ENCODE measurements around the gene PTK7. TPM values are rescaled to one million over a fixed set of nuclear protein-coding genes. Genes with fewer than 3 reads are reported as not detected.

PTK7 gene
- total RNA-seq, 1 experiment from 2014 or later, result 48.1 TPM

DNA sequence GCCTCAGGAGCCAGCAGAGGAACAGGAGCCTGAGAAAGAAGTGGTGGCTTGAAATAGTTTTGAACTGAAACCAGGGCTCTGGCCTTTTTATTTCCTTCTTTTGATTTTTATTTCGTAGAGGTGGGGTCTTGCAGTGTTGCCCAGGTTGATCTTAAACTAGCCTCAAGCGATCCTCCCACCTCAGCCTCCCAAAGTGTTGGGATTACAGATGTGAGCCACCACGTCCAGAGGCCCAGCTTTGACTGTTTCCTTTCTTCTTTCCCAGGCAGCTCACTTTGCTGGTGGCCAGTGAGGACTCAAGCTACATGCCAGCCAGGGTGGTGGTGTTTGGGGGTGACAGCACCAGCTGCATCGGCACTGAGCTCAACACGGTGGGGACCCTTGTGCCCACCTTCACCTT, 126.3 kb downstream of the PTK7 start:
- H3K4me3 ChIP-seq (ENCODE audit: low read length), result no peak overlapping the region
- DNase-seq (no peak), ATAC-seq (no peak)
- H3F3A ChIP-seq (ENCODE audit: low read length, unreplicated experiment), result no peaks in the 10 kb centered on the region
- H3K27ac ChIP-seq (ENCODE audit: low read length), result no peak overlapping the region
- H3K9ac ChIP-seq (ENCODE audit: low read length), result no peak overlapping the region
- H2AFZ ChIP-seq (ENCODE audit: low read length), result no peak overlapping the region
- H3K36me3 ChIP-seq (ENCODE audit: low read depth, low read length), result peaks cover 3% of the 10 kb centered on the region
- ChIA-PET POLR2A (ENCODE audit: unreplicated experiment) (no interaction called here), CTCF (no interaction called here)
- no peak overlapping the region for H3K4me2 ChIP-seq (ENCODE audit: low read length)
- no TSS peak for BruUV-seq (replicated peaks)
- no peaks in the 10 kb centered on the region for H4K20me1 ChIP-seq (ENCODE audit: low read length)
- intact Hi-C loops (cut with micrococcal nuclease), result no loop called here
- no peaks in the 10 kb centered on the region for H3K27me3 ChIP-seq (ENCODE audit: low read length)
- H3K9me2 ChIP-seq (replicated peaks; ENCODE audit: low read length), result no peaks in the 10 kb centered on the region
- H3K4me1 ChIP-seq (ENCODE audit: insufficient read depth, low read length), result no peaks in the 10 kb centered on the region
- TF ChIP-seq, protein P1, sequence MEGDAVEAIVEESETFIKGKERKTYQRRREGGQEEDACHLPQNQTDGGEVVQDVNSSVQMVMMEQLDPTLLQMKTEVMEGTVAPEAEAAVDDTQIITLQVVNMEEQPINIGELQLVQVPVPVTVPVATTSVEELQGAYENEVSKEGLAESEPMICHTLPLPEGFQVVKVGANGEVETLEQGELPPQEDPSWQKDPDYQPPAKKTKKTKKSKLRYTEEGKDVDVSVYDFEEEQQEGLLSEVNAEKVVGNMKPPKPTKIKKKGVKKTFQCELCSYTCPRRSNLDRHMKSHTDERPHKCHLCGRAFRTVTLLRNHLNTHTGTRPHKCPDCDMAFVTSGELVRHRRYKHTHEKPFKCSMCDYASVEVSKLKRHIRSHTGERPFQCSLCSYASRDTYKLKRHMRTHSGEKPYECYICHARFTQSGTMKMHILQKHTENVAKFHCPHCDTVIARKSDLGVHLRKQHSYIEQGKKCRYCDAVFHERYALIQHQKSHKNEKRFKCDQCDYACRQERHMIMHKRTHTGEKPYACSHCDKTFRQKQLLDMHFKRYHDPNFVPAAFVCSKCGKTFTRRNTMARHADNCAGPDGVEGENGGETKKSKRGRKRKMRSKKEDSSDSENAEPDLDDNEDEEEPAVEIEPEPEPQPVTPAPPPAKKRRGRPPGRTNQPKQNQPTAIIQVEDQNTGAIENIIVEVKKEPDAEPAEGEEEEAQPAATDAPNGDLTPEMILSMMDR (conservative IDR thresholded peaks at IDR 0.05; ENCODE audit: low read depth, low read length), result no peak
- no peak for TF ChIP-seq EZH2 (IDR thresholded peaks at IDR 0.05; ENCODE audit: low read length, unreplicated experiment)
- no peak for TF ChIP-seq EZH2phosphoT487 (IDR thresholded peaks at IDR 0.05; ENCODE audit: borderline replicate concordance, low read length)
- H3K9me3 ChIP-seq (ENCODE audit: low read length), result no peaks in the 10 kb centered on the region
- no peaks in the 10 kb centered on the region for H3K79me2 ChIP-seq (ENCODE audit: low read length)

DNA sequence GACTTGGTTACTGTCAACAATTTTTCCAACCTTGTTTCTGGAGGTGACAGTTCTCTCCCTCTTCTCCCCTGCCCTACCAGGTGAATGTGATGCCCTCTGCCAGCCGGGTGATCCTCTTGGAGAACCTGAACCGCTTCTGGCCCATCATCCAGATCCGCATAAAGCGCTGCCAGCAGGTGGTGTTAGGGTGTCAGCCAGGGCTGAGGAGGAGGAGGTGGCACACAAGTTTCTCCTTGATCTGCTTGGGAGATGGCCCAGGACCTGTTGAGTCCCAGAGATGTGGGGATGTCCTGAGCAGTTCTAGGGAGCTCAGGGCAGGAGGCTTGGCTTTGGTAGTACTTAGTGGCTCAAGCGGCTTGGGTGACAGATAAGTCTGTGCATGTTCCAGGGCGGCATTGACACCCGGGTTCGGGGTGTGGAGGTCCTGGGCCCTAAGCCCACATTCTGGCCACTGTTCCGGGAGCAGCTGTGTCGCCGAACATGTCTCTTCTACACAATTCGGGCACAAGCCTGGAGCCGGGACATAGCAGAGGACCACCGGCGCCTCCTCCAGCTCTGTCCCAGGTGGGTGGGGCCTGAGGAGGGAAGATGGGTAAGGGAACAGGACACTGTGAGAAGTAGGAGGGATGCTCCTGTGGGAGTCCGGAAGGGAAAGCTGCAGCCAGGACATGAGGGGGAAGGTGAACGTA, 127.1 kb downstream of the PTK7 start:
- no peak overlapping the region for H3K4me3 ChIP-seq (ENCODE audit: low read length)
- no peak overlapping the region for H3K9ac ChIP-seq (ENCODE audit: low read length)
- H3K79me2 ChIP-seq (ENCODE audit: low read length), result no peaks in the 10 kb centered on the region
- ATAC-seq (no peak; the same call in 1 of the 2 replicates), DNase-seq (no peak)
- H3K4me1 ChIP-seq (ENCODE audit: insufficient read depth, low read length), result no peaks in the 10 kb centered on the region
- ChIA-PET CTCF (no interaction called here), POLR2A (ENCODE audit: unreplicated experiment) (no interaction called here)
- no peaks in the 10 kb centered on the region for H3K9me3 ChIP-seq (ENCODE audit: low read length)
- no peak overlapping the region for H3K4me2 ChIP-seq (ENCODE audit: low read length)
- H3K9me2 ChIP-seq (replicated peaks; ENCODE audit: low read length), result no peaks in the 10 kb centered on the region
- H4K20me1 ChIP-seq (ENCODE audit: low read length), result no peaks in the 10 kb centered on the region
- H3K36me3 ChIP-seq (ENCODE audit: low read depth, low read length), result peaks cover 3% of the 10 kb centered on the region; the same call in 1 of the 2 replicates
- no peak overlapping the region for H2AFZ ChIP-seq (ENCODE audit: low read length)
- H3F3A ChIP-seq (ENCODE audit: low read length, unreplicated experiment), result no peaks in the 10 kb centered on the region
- TF ChIP-seq EZH2phosphoT487 (IDR thresholded peaks at IDR 0.05; ENCODE audit: borderline replicate concordance, low read length) (no peak), EZH2 (IDR thresholded peaks at IDR 0.05; ENCODE audit: low read length, unreplicated experiment) (no peak)
- TF ChIP-seq, protein P1 (conservative IDR thresholded peaks at IDR 0.05; ENCODE audit: low read depth, low read length), result no peak
- no peaks in the 10 kb centered on the region for H3K27me3 ChIP-seq (ENCODE audit: low read length)
- intact Hi-C loops (cut with micrococcal nuclease), result no loop called here
- no peak overlapping the region for H3K27ac ChIP-seq (ENCODE audit: low read length)
- BruUV-seq (replicated peaks), result no TSS peak

DNA sequence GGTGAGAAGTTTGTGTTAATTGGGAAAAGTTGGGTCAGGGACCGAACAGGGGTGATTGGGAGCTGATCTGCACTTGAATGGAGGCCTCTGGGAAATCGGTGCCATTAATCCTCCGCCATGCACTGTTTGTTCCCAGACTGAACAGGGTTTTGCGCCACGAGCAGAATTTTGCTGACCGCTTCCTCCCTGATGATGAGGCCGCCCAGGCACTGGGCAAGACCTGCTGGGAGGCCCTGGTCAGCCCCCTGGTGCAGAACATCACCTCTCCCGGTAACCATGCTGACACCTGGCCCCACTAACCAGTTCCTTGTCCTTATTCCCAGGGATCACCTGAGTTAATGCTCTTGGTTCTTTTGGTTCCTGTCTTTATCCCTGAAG, 127.6 kb downstream of the PTK7 start:
- ATAC-seq (no peak), DNase-seq (no peak)
- Histone ChIP-seq H3K79me2 (ENCODE audit: low read length) (no peaks in the 10 kb centered on the region), H3K27ac (ENCODE audit: low read length) (no peak overlapping the region), H3K4me1 (ENCODE audit: insufficient read depth, low read length) (no peaks in the 10 kb centered on the region), H4K20me1 (ENCODE audit: low read length) (no peaks in the 10 kb centered on the region), H3K4me2 (ENCODE audit: low read length) (no peak overlapping the region), H3K9me2 (replicated peaks; ENCODE audit: low read length) (no peaks in the 10 kb centered on the region), H2AFZ (ENCODE audit: low read length) (no peak overlapping the region), H3F3A (ENCODE audit: low read length, unreplicated experiment) (no peaks in the 10 kb centered on the region), H3K36me3 (ENCODE audit: low read depth, low read length) (no peaks in the 10 kb centered on the region), H3K9me3 (ENCODE audit: low read length) (no peaks in the 10 kb centered on the region), H3K27me3 (ENCODE audit: low read length) (no peaks in the 10 kb centered on the region), H3K9ac (ENCODE audit: low read length) (no peak overlapping the region), H3K4me3 (ENCODE audit: low read length) (no peak overlapping the region)
- no TSS peak for BruUV-seq (replicated peaks)
- POLR2A ChIA-PET (ENCODE audit: unreplicated experiment), result no interaction called here
- CTCF ChIA-PET, result no interaction called here
- intact Hi-C loops (cut with micrococcal nuclease), result no loop called here
- TF ChIP-seq, protein P1 (conservative IDR thresholded peaks at IDR 0.05; ENCODE audit: low read depth, low read length), result no peak
- TF ChIP-seq EZH2phosphoT487 (IDR thresholded peaks at IDR 0.05; ENCODE audit: borderline replicate concordance, low read length) (no peak), EZH2 (IDR thresholded peaks at IDR 0.05; ENCODE audit: low read length, unreplicated experiment) (no peak)
